ENCODE data around the gene HLA-G.

Gene HLA-G

GRCh38 chr6:29793796-29794195, 33.8 kb upstream of the HLA-G start:
- WGBS (ENCODE audit: extremely low coverage, insufficient coverage, insufficient read length), result no CpG with 5 or more reads among the region's 3 CpGs
- no peak overlapping the region for H3K4ac ChIP-seq (ENCODE audit: low read depth, low read length)
- H3K36me3 ChIP-seq (ENCODE audit: control insufficient read depth in 1 of 2, insufficient read depth in 2 of 2, low read length in 2 of 2), result no peaks in the 10 kb centered on the region
- peaks cover 2 to 4% of the 10 kb centered on the region in 2 experiments for H3K4me1 ChIP-seq (ENCODE audit: control insufficient read depth in 1 of 2, insufficient read depth in 2 of 2, low read length in 2 of 2)
- H4K8ac ChIP-seq (ENCODE audit: low read depth, low read length), result no peak overlapping the region
- no peak overlapping the region for H2BK12ac ChIP-seq (ENCODE audit: low read length)
- H3K9ac ChIP-seq (ENCODE audit: low read length), result no peak overlapping the region
- no peak overlapping the region for H2AK5ac ChIP-seq (ENCODE audit: low read length)
- H4K12ac ChIP-seq (ENCODE audit: low read depth, low read length), result no peak overlapping the region
- no peak overlapping the region for H3K18ac ChIP-seq (ENCODE audit: low read length)
- no peak overlapping the region for H2BK120ac ChIP-seq (ENCODE audit: insufficient read depth, low read length, poor library complexity)
- H3K4me2 ChIP-seq (ENCODE audit: low read length), result no peak overlapping the region
- H3K14ac ChIP-seq (ENCODE audit: low read length), result no peak overlapping the region
- no peaks in the 10 kb centered on the region for H3K79me1 ChIP-seq (ENCODE audit: low read length)
- H2AFZ ChIP-seq (ENCODE audit: insufficient read depth, low read length, poor library complexity), result no peak overlapping the region
- peaks cover 25% of the 10 kb centered on the region for H3K27me3 ChIP-seq (ENCODE audit: insufficient read depth, low read length)
- no peak overlapping the region for H4K91ac ChIP-seq (ENCODE audit: low read depth, low read length)
- no peak overlapping the region for H3K4me3 ChIP-seq (ENCODE audit: low read depth, low read length)
- H3K27ac ChIP-seq (ENCODE audit: low read depth, low read length), result no peak overlapping the region
- no peak for DNase-seq
- H2BK5ac ChIP-seq (ENCODE audit: low read depth, low read length, poor library complexity), result no peak overlapping the region
- H3K79me2 ChIP-seq (ENCODE audit: control insufficient read depth, insufficient read depth, low read length, poor library complexity), result no peaks in the 10 kb centered on the region
- H3K23ac ChIP-seq (ENCODE audit: low read length), result no peak overlapping the region
- H3K9me3 ChIP-seq (ENCODE audit: insufficient read depth, low read depth, low read length), result peaks cover 15% of the 10 kb centered on the region

- Histone ChIP-seq H3K27me3 (ENCODE audit: insufficient read depth, low read length) (peaks cover 25% of the 10 kb centered on the region), H2AFZ (ENCODE audit: insufficient read depth, low read length, poor library complexity) (no peak overlapping the region), H3K4ac (ENCODE audit: low read depth, low read length) (no peak overlapping the region), H2BK5ac (ENCODE audit: low read depth, low read length, poor library complexity) (no peak overlapping the region), H3K9me3 (ENCODE audit: insufficient read depth, low read depth, low read length) (peaks cover 12% of the 10 kb centered on the region), H2BK12ac (ENCODE audit: low read length) (no peak overlapping the region), H3K4me2 (ENCODE audit: low read length) (no peak overlapping the region), H3K4me3 (ENCODE audit: low read depth, low read length) (no peak overlapping the region), H2BK120ac (ENCODE audit: insufficient read depth, low read length, poor library complexity) (no peak overlapping the region), H4K8ac (ENCODE audit: low read depth, low read length) (no peak overlapping the region), H3K27ac (ENCODE audit: low read depth, low read length) (no peak overlapping the region), H3K23ac (ENCODE audit: low read length) (no peak overlapping the region), H3K9ac (ENCODE audit: low read length) (no peak overlapping the region), H3K4me1 (ENCODE audit: control insufficient read depth in 1 of 2, insufficient read depth in 2 of 2, low read length in 2 of 2) (peaks cover 2 to 4% of the 10 kb centered on the region in 2 experiments), H3K36me3 (ENCODE audit: control insufficient read depth in 1 of 2, insufficient read depth in 2 of 2, low read length in 2 of 2) (no peaks in the 10 kb centered on the region), H3K18ac (ENCODE audit: low read length) (no peak overlapping the region), H2AK5ac (ENCODE audit: low read length) (no peak overlapping the region), H4K91ac (ENCODE audit: low read depth, low read length) (no peak overlapping the region), H3K79me2 (ENCODE audit: control insufficient read depth, insufficient read depth, low read length, poor library complexity) (no peaks in the 10 kb centered on the region), H3K79me1 (ENCODE audit: low read length) (no peaks in the 10 kb centered on the region), H3K14ac (ENCODE audit: low read length) (no peak overlapping the region), H4K12ac (ENCODE audit: low read depth, low read length) (no peak overlapping the region)
- no CpG with 5 or more reads among the region's 2 CpGs for WGBS (ENCODE audit: extremely low coverage, insufficient coverage, insufficient read length)
- DNase-seq, result no peak
Measured at GRCh38 chr6:29796026-29796425, 31.6 kb upstream of the HLA-G start.

- Histone ChIP-seq H3K4ac (ENCODE audit: low read depth, low read length) (no peak overlapping the region), H4K8ac (ENCODE audit: low read depth, low read length) (no peak overlapping the region), H3K18ac (ENCODE audit: low read length) (no peak overlapping the region), H2AK5ac (ENCODE audit: low read length) (no peak overlapping the region), H2BK5ac (ENCODE audit: low read depth, low read length, poor library complexity) (no peak overlapping the region), H3K79me1 (ENCODE audit: low read length) (no peaks in the 10 kb centered on the region), H3K9me3 (ENCODE audit: insufficient read depth, low read depth, low read length) (peaks cover 11% of the 10 kb centered on the region), H2BK120ac (ENCODE audit: insufficient read depth, low read length, poor library complexity) (no peak overlapping the region), H3K36me3 (ENCODE audit: control insufficient read depth in 1 of 2, insufficient read depth in 2 of 2, low read length in 2 of 2) (no peaks in the 10 kb centered on the region), H3K4me2 (ENCODE audit: low read length) (no peak overlapping the region), H3K27ac (ENCODE audit: low read depth, low read length) (no peak overlapping the region), H4K91ac (ENCODE audit: low read depth, low read length) (no peak overlapping the region), H3K27me3 (ENCODE audit: insufficient read depth, low read length) (peaks cover 20% of the 10 kb centered on the region), H3K9ac (ENCODE audit: low read length) (no peak overlapping the region), H2BK12ac (ENCODE audit: low read length) (no peak overlapping the region), H3K4me1 (ENCODE audit: control insufficient read depth in 1 of 2, insufficient read depth in 2 of 2, low read length in 2 of 2) (peaks cover 2 to 3% of the 10 kb centered on the region in 2 experiments), H4K12ac (ENCODE audit: low read depth, low read length) (no peak overlapping the region), H3K14ac (ENCODE audit: low read length) (no peak overlapping the region), H3K23ac (ENCODE audit: low read length) (no peak overlapping the region), H3K4me3 (ENCODE audit: low read depth, low read length) (no peak overlapping the region), H3K79me2 (ENCODE audit: control insufficient read depth, insufficient read depth, low read length, poor library complexity) (no peaks in the 10 kb centered on the region), H2AFZ (ENCODE audit: insufficient read depth, low read length, poor library complexity) (no peak overlapping the region)
- WGBS (ENCODE audit: extremely low coverage, insufficient coverage, insufficient read length), result no CpG with 5 or more reads among the region's 2 CpGs
- DNase-seq, result peak; percentile 88 to 90
Measured at GRCh38 chr6:29797135-29797534, 30.5 kb upstream of the HLA-G start.

- Histone ChIP-seq H4K91ac (ENCODE audit: low read depth, low read length) (no peak overlapping the region), H2AFZ (ENCODE audit: insufficient read depth, low read length, poor library complexity) (no peak overlapping the region), H4K12ac (ENCODE audit: low read depth, low read length) (no peak overlapping the region), H3K4me1 (ENCODE audit: control insufficient read depth in 1 of 2, insufficient read depth in 2 of 2, low read length in 2 of 2) (no peaks in the 10 kb centered on the region), H3K79me2 (ENCODE audit: control insufficient read depth, insufficient read depth, low read length, poor library complexity) (no peaks in the 10 kb centered on the region), H2AK5ac (ENCODE audit: low read length) (no peak overlapping the region), H3K4ac (ENCODE audit: low read depth, low read length) (no peak overlapping the region), H3K4me3 (ENCODE audit: low read depth, low read length) (no peak overlapping the region), H3K9ac (ENCODE audit: low read length) (no peak overlapping the region), H3K36me3 (ENCODE audit: control insufficient read depth in 1 of 2, insufficient read depth in 2 of 2, low read length in 2 of 2) (no peaks in the 10 kb centered on the region), H3K14ac (ENCODE audit: low read length) (no peak overlapping the region), H3K9me3 (ENCODE audit: insufficient read depth, low read depth, low read length) (peaks cover 6% of the 10 kb centered on the region), H3K79me1 (ENCODE audit: low read length) (no peaks in the 10 kb centered on the region), H3K27me3 (ENCODE audit: insufficient read depth, low read length) (peaks cover 11% of the 10 kb centered on the region), H2BK120ac (ENCODE audit: insufficient read depth, low read length, poor library complexity) (no peak overlapping the region), H3K18ac (ENCODE audit: low read length) (no peak overlapping the region), H3K23ac (ENCODE audit: low read length) (no peak overlapping the region), H2BK5ac (ENCODE audit: low read depth, low read length, poor library complexity) (no peak overlapping the region), H2BK12ac (ENCODE audit: low read length) (no peak overlapping the region), H4K8ac (ENCODE audit: low read depth, low read length) (no peak overlapping the region), H3K4me2 (ENCODE audit: low read length) (no peak overlapping the region), H3K27ac (ENCODE audit: low read depth, low read length) (no peak overlapping the region)
- no peak for DNase-seq
- no CpG with 5 or more reads among the region's 5 CpGs for WGBS (ENCODE audit: extremely low coverage, insufficient coverage, insufficient read length)
Measured at GRCh38 chr6:29797966-29798365, 29.7 kb upstream of the HLA-G start.
